Measurements from ENCODE around the gene APP.
A peak's percentile ranks its signal among the peaks of the same experiment; 100 is the strongest.
"Not testable (repeated sequence)": the region's sequence is repeated elsewhere in the genome, so short reads cannot be mapped to it uniquely, and the experiment has no call there.

APP gene

GRCh38 chr21:26042181-26042876, 128.2 kb downstream of the APP start:
- H3K4me3 ChIP-seq, result no peak overlapping the region
- H3K27ac ChIP-seq, result peak overlapping the region in 1 of 21 experiments; percentile 8

GRCh38 chr21:26041431-26042180, 129.0 kb downstream of the APP start:
- no peak overlapping the region for H3K4me3 ChIP-seq
- peak overlapping the region in 3 of 21 experiments; percentile 1 to 11 (median 8) for H3K27ac ChIP-seq

- H3K27ac ChIP-seq, result no peak overlapping the region
- no peak overlapping the region for H3K4me3 ChIP-seq
These were observed 133.7 kb downstream of the APP start for GRCh38 chr21:26036916-26037315.

- H3K27ac ChIP-seq, result no peak overlapping the region
- no peak overlapping the region for H3K4me3 ChIP-seq
These were observed 138.3 kb downstream of the APP start for GRCh38 chr21:26032263-26032662.

GRCh38 chr21:26028183-26028582, 142.4 kb downstream of the APP start:
- H3K4me3 ChIP-seq, result no peak overlapping the region
- no peak overlapping the region for H3K27ac ChIP-seq

- no peak overlapping the region for H3K4me3 ChIP-seq
- no peak overlapping the region for H3K27ac ChIP-seq
These were observed 142.9 kb downstream of the APP start for GRCh38 chr21:26027696-26028095.

GRCh38 chr21:26025536-26026512, 144.7 kb downstream of the APP start:
- no peak overlapping the region for H3K4me3 ChIP-seq
- peak overlapping the region in 1 of 21 experiments; percentile 24 for H3K27ac ChIP-seq

GRCh38 chr21:26023406-26023805, 147.2 kb downstream of the APP start:
- not testable (repeated sequence) for H3K4me3 ChIP-seq, H3K27ac ChIP-seq

GRCh38 chr21:26022598-26023337, 147.8 kb downstream of the APP start:
- not testable (repeated sequence) for H3K27ac ChIP-seq, H3K4me3 ChIP-seq

GRCh38 chr21:26020510-26020909, 150.1 kb downstream of the APP start:
- H3K4me3 ChIP-seq, result no peak overlapping the region
- no peak overlapping the region for H3K27ac ChIP-seq

- Histone ChIP-seq H3K4me3 (no peak overlapping the region), H3K27ac (no peak overlapping the region)
These were observed 150.5 kb downstream of the APP start for GRCh38 chr21:26020081-26020480.

- no peak overlapping the region for H3K4me3 ChIP-seq
- H3K27ac ChIP-seq, result no peak overlapping the region
These were observed 151.3 kb downstream of the APP start for GRCh38 chr21:26019236-26019635.

- H3K4me3 ChIP-seq, result no peak overlapping the region
- H3K27ac ChIP-seq, result no peak overlapping the region
These were observed 156.6 kb downstream of the APP start for GRCh38 chr21:26013970-26014369.

- not testable (repeated sequence) for H3K27ac ChIP-seq, H3K4me3 ChIP-seq
These were observed 158.1 kb downstream of the APP start for GRCh38 chr21:26012482-26012881.

GRCh38 chr21:26011292-26011940, 159.2 kb downstream of the APP start:
- no peak overlapping the region for H3K27ac ChIP-seq
- H3K4me3 ChIP-seq, result no peak overlapping the region

GRCh38 chr21:26007951-26008498, 162.5 kb downstream of the APP start:
- no peak overlapping the region for H3K4me3 ChIP-seq
- peak overlapping the region in 4 of 21 experiments; percentile 1 to 33 (median 10) for H3K27ac ChIP-seq

- H3K4me3 ChIP-seq, result no peak overlapping the region
These were observed 165.1 kb downstream of the APP start for GRCh38 chr21:26005464-26005863.

GRCh38 chr21:26003404-26003803, 167.2 kb downstream of the APP start:
- no peak overlapping the region for H3K27ac ChIP-seq
- no peak overlapping the region for H3K4me3 ChIP-seq

More at GRCh38 chr21:26005464-26005863, 165.1 kb downstream of the APP start:
- no peak overlapping the region for H3K27ac ChIP-seq

GRCh38 chr21:26001356-26001755, 169.2 kb downstream of the APP start:
- no peak overlapping the region for H3K4me3 ChIP-seq
- no peak overlapping the region for H3K27ac ChIP-seq

Data from skin epidermis (tissue), 12 donors.